ENCODE data around the gene HOXB1.

Gene HOXB1

GRCh38 chr17:48571024-48571818 is 40.4 kb upstream of the HOXB1 start:
- Histone ChIP-seq H3K4me1 (ENCODE audit: insufficient read depth, low read length, severe bottlenecking) (no peaks in the 10 kb centered on the region), H3K4me2 (ENCODE audit: low read length) (no peak overlapping the region), H3K27ac (ENCODE audit: low read depth, low read length, poor library complexity, severe bottlenecking) (no peak overlapping the region), H3K4me3 (ENCODE audit: low read depth, low read length, poor library complexity, severe bottlenecking) (no peak overlapping the region), H3K9me2 (ENCODE audit: low read depth, low read length) (no peaks in the 10 kb centered on the region), H3K27me3 (ENCODE audit: insufficient read depth, low read length) (no peaks in the 10 kb centered on the region; the same call in 1 of the 2 replicates), H3K79me2 (ENCODE audit: insufficient read depth, low read length) (no peaks in the 10 kb centered on the region), H3K9me3 (ENCODE audit: low read length) (no peaks in the 10 kb centered on the region), H3F3A (ENCODE audit: insufficient read depth, low read length) (no peaks in the 10 kb centered on the region), H3K36me3 (ENCODE audit: insufficient read depth, low read length) (no peaks in the 10 kb centered on the region), H4K20me1 (ENCODE audit: insufficient read depth, low read length) (no peaks in the 10 kb centered on the region), H2AFZ (ENCODE audit: low read length) (no peak overlapping the region), H3K9ac (ENCODE audit: low read length) (no peak overlapping the region)
- TF ChIP-seq CTCF (IDR thresholded peaks at IDR 0.05; ENCODE audit: low read length) (no peak), EZH2 (IDR thresholded peaks at IDR 0.05; ENCODE audit: borderline replicate concordance, low read length) (no peak)

- Histone ChIP-seq H2AFZ (ENCODE audit: low read length) (no peak overlapping the region), H3K27me3 (ENCODE audit: insufficient read depth, low read length) (no peaks in the 10 kb centered on the region; the same call in 1 of the 2 replicates), H3F3A (ENCODE audit: insufficient read depth, low read length) (no peaks in the 10 kb centered on the region), H3K4me1 (ENCODE audit: insufficient read depth, low read length, severe bottlenecking) (no peaks in the 10 kb centered on the region), H3K9me3 (ENCODE audit: low read length) (no peaks in the 10 kb centered on the region), H3K36me3 (ENCODE audit: insufficient read depth, low read length) (no peaks in the 10 kb centered on the region), H3K9ac (ENCODE audit: low read length) (no peak overlapping the region), H4K20me1 (ENCODE audit: insufficient read depth, low read length) (no peaks in the 10 kb centered on the region), H3K27ac (ENCODE audit: low read depth, low read length, poor library complexity, severe bottlenecking) (no peak overlapping the region), H3K9me2 (ENCODE audit: low read depth, low read length) (no peaks in the 10 kb centered on the region), H3K79me2 (ENCODE audit: insufficient read depth, low read length) (no peaks in the 10 kb centered on the region), H3K4me2 (ENCODE audit: low read length) (no peak overlapping the region), H3K4me3 (ENCODE audit: low read depth, low read length, poor library complexity, severe bottlenecking) (no peak overlapping the region)
- TF ChIP-seq EZH2 (IDR thresholded peaks at IDR 0.05; ENCODE audit: borderline replicate concordance, low read length) (no peak), CTCF (IDR thresholded peaks at IDR 0.05; ENCODE audit: low read length) (no peak)
Measured at GRCh38 chr17:48570325-48571023, 39.7 kb upstream of the HOXB1 start.

- Histone ChIP-seq H3K27ac (ENCODE audit: low read depth, low read length, poor library complexity, severe bottlenecking) (no peak overlapping the region), H3K27me3 (ENCODE audit: insufficient read depth, low read length) (no peaks in the 10 kb centered on the region; the same call in 1 of the 2 replicates)
Measured at GRCh38 chr17:48569674-48570324, 39.0 kb upstream of the HOXB1 start.

More at GRCh38 chr17:48569674-48570324, 39.0 kb upstream of the HOXB1 start:
- Histone ChIP-seq H3K4me3 (ENCODE audit: low read depth, low read length, poor library complexity, severe bottlenecking) (no peak overlapping the region), H3K9me3 (ENCODE audit: low read length) (no peaks in the 10 kb centered on the region), H3K4me1 (ENCODE audit: insufficient read depth, low read length, severe bottlenecking) (no peaks in the 10 kb centered on the region), H2AFZ (ENCODE audit: low read length) (no peak overlapping the region), H3F3A (ENCODE audit: insufficient read depth, low read length) (no peaks in the 10 kb centered on the region), H3K4me2 (ENCODE audit: low read length) (no peak overlapping the region), H3K9ac (ENCODE audit: low read length) (no peak overlapping the region), H3K36me3 (ENCODE audit: insufficient read depth, low read length) (no peaks in the 10 kb centered on the region), H3K9me2 (ENCODE audit: low read depth, low read length) (no peaks in the 10 kb centered on the region), H4K20me1 (ENCODE audit: insufficient read depth, low read length) (no peaks in the 10 kb centered on the region), H3K79me2 (ENCODE audit: insufficient read depth, low read length) (no peaks in the 10 kb centered on the region)
- TF ChIP-seq EZH2 (IDR thresholded peaks at IDR 0.05; ENCODE audit: borderline replicate concordance, low read length) (no peak), CTCF (IDR thresholded peaks at IDR 0.05; ENCODE audit: low read length) (no peak)
